Astrocyte (in vitro differentiated cells and primary cell): Measurements from ENCODE around the gene ERBB2. TPM values are rescaled to one million over a fixed set of nuclear protein-coding genes. Genes with fewer than 3 reads are reported as not detected.

ENCODE experiments used
- DNase-seq: peaks from one replicate; pipeline ENCODE4 v3.0.0-alpha.2; 2010; ENCODE audit warnings: low read depth
- FAIRE-seq: peaks from 2 replicates; lab custom pipeline; 2011; peaks lifted over from hg19 to GRCh38; lab: Jason Lieb, UNC
- H2AFZ ChIP-seq: 2 replicates; pipeline ENCODE4 v1.6.0; 2012; ENCODE audit warnings: low read depth, low read length, inconsistent platforms
- H3K27ac ChIP-seq: 2 replicates; pipeline ENCODE4 v1.5.1; 2011; ENCODE audit warnings: low read depth, low read length, inconsistent platforms
- H3K27me3 ChIP-seq: 2 replicates; pipeline ENCODE4 v1.6.0; 2011; ENCODE audit warnings: low read length, inconsistent platforms; ENCODE audit not compliant: insufficient read depth
- H3K36me3 ChIP-seq: 2 replicates; pipeline ENCODE4 v1.5.1; 2011; ENCODE audit warnings: low read length, inconsistent platforms; ENCODE audit not compliant: insufficient read depth
- H3K4me1 ChIP-seq: 2 replicates; pipeline ENCODE4 v1.5.1; 2011; ENCODE audit warnings: low read length, inconsistent platforms; ENCODE audit not compliant: insufficient read depth
- H3K4me2 ChIP-seq: 2 replicates; pipeline ENCODE4 v1.6.0; 2012; ENCODE audit warnings: low read length, inconsistent platforms
- H3K4me3 ChIP-seq: 2 replicates; pipeline ENCODE4 v1.5.1; 2011; ENCODE audit warnings: low read depth, mild to moderate bottlenecking, low read length, inconsistent platforms; ENCODE audit not compliant: insufficient read depth
- H3K79me2 ChIP-seq: 2 replicates; pipeline ENCODE4 v1.6.0; 2012; ENCODE audit warnings: mild to moderate bottlenecking, low read length, inconsistent platforms; ENCODE audit not compliant: insufficient read depth
- H3K9ac ChIP-seq: 2 replicates; pipeline ENCODE4 v1.6.0; 2012; ENCODE audit warnings: mild to moderate bottlenecking, low read length, inconsistent platforms
- H3K9me3 ChIP-seq: 2 replicates; pipeline ENCODE4 v1.5.1; 2012; ENCODE audit warnings: low read depth, mild to moderate bottlenecking, low read length, inconsistent platforms; ENCODE audit not compliant: insufficient read depth
- H4K20me1 ChIP-seq: 2 replicates; pipeline ENCODE4 v1.6.0; 2012; ENCODE audit warnings: low read length, inconsistent platforms; ENCODE audit not compliant: insufficient read depth
- H3K27ac Mint-ChIP-seq: one replicate; pipeline ENCODE4 v1.8.0; 2021; ENCODE audit warnings: mild to moderate bottlenecking, mixed read lengths; ENCODE audit not compliant: unreplicated experiment
- H3K27me3 Mint-ChIP-seq: one replicate; pipeline ENCODE4 v1.8.0; 2021; ENCODE audit warnings: low read depth, mixed read lengths; ENCODE audit not compliant: unreplicated experiment
- H3K36me3 Mint-ChIP-seq: one replicate; pipeline ENCODE4 v1.8.0; 2021; ENCODE audit warnings: low read depth, mixed read lengths; ENCODE audit not compliant: unreplicated experiment
- H3K4me1 Mint-ChIP-seq: one replicate; pipeline ENCODE4 v1.8.0; 2021; ENCODE audit warnings: low read depth, mixed read lengths; ENCODE audit not compliant: unreplicated experiment
- H3K4me3 Mint-ChIP-seq: one replicate; pipeline ENCODE4 v1.8.0; 2021; ENCODE audit warnings: mild to moderate bottlenecking, moderate library complexity, mixed read lengths; ENCODE audit not compliant: unreplicated experiment
- H3K9me3 Mint-ChIP-seq: one replicate; pipeline ENCODE4 v1.8.0; 2021; ENCODE audit warnings: mild to moderate bottlenecking, mixed read lengths; ENCODE audit not compliant: unreplicated experiment
- CTCF ChIP-seq: IDR thresholded peaks from 2 replicates; pipeline ENCODE4 v1.5.1; 2011; ENCODE audit warnings: low read depth, mild to moderate bottlenecking, inconsistent platforms, low read length, moderate library complexity; ENCODE audit not compliant: insufficient read depth
- EZH2 ChIP-seq: IDR thresholded peaks from 2 replicates; pipeline ENCODE4 v1.6.1; 2012; ENCODE audit warnings: mild to moderate bottlenecking, low read length, inconsistent platforms; ENCODE audit not compliant: insufficient read depth
- total RNA-seq: library from RNA; stranded (reverse); gene quantifications from 2 replicates; pipeline ENCODE4 v1.2.1, GENCODE V29; 2021

Gene ERBB2
- total RNA-seq, 1 donor from 2014 or later = 64.0 TPM

GRCh38 chr17:39730095-39730921 is 30.4 kb downstream of the ERBB2 start, which contains the start of gene MIEN1:
TSS of gene MIEN1 (minus strand) at chr17:39730532. CDS start at chr17:39730495, 37 bp downstream.
- Histone ChIP-seq H4K20me1 (peaks cover 8% of the 10 kb centered on the region), H3K4me1 (peaks cover 5% of the 10 kb centered on the region), H3K4me3 (peak within 1 kb of the TSS; percentile 74), H3K27ac (peak within 1 kb of the TSS; percentile 67), H3K79me2 (no peaks in the 10 kb centered on the region), H3K36me3 (no peaks in the 10 kb centered on the region), H3K27me3 (no peaks in the 10 kb centered on the region), H3K4me2 (peak within 1 kb of the TSS; percentile 92), H3K9me3 (no peaks in the 10 kb centered on the region), H2AFZ (peak within 1 kb of the TSS; percentile 75), H3K9ac (peak within 1 kb of the TSS; percentile 85)
- H3K4me3 Mint-ChIP-seq = peak within 1 kb of the TSS; percentile 92
- no peaks in the 10 kb centered on the region for H3K9me3 Mint-ChIP-seq
- DNase-seq (peak; percentile 30), FAIRE-seq (no peak)
- H3K36me3 Mint-ChIP-seq = peaks cover 4% of the 10 kb centered on the region
- TF ChIP-seq EZH2 (no peak), CTCF (peak; percentile 42)
- H3K27me3 Mint-ChIP-seq = no peaks in the 10 kb centered on the region
- no peaks in the 10 kb centered on the region for H3K4me1 Mint-ChIP-seq
- H3K27ac Mint-ChIP-seq = peak within 1 kb of the TSS; percentile 68

GRCh38 chr17:39732586-39732985 is 32.7 kb downstream of the ERBB2 start:
- Mint-ChIP-seq H3K27me3 (peaks cover 10% of the 10 kb centered on the region), H3K9me3 (no peaks in the 10 kb centered on the region), H3K27ac (no peak overlapping the region), H3K36me3 (peaks cover 4% of the 10 kb centered on the region), H3K4me3 (peak overlapping the region; percentile 67), H3K4me1 (peaks cover 2% of the 10 kb centered on the region)
- peaks cover 5% of the 10 kb centered on the region for H3K4me1 ChIP-seq
- no peak overlapping the region for H2AFZ ChIP-seq
- H3K4me2 ChIP-seq = no peak overlapping the region
- H3K27ac ChIP-seq = no peak overlapping the region
- H3K9me3 ChIP-seq = no peaks in the 10 kb centered on the region
- H3K79me2 ChIP-seq = no peaks in the 10 kb centered on the region
- DNase-seq (no peak), FAIRE-seq (no peak)
- no peaks in the 10 kb centered on the region for H3K27me3 ChIP-seq
- no peak overlapping the region for H3K4me3 ChIP-seq
- H4K20me1 ChIP-seq = peaks cover 8% of the 10 kb centered on the region
- no peak for TF ChIP-seq EZH2
- TF ChIP-seq CTCF = no peak
- H3K36me3 ChIP-seq = no peaks in the 10 kb centered on the region
- H3K9ac ChIP-seq = no peak overlapping the region

GRCh38 chr17:39735882-39736281 is 36.0 kb downstream of the ERBB2 start:
- no peak overlapping the region for H3K27ac Mint-ChIP-seq
- no peaks in the 10 kb centered on the region for H3K79me2 ChIP-seq
- no peak for FAIRE-seq
- no peak overlapping the region for H3K4me3 ChIP-seq
- no peak for DNase-seq
- H3K36me3 ChIP-seq = no peaks in the 10 kb centered on the region
- peaks cover 13% of the 10 kb centered on the region for H3K4me1 Mint-ChIP-seq
- no peaks in the 10 kb centered on the region for H3K9me3 Mint-ChIP-seq
- no peak overlapping the region for H3K27ac ChIP-seq
- peaks cover 10% of the 10 kb centered on the region for H3K27me3 Mint-ChIP-seq
- no peaks in the 10 kb centered on the region for H4K20me1 ChIP-seq
- no peak overlapping the region for H3K4me3 Mint-ChIP-seq
- peaks cover 9% of the 10 kb centered on the region for H3K27me3 ChIP-seq
- H2AFZ ChIP-seq = no peak overlapping the region
- H3K9me3 ChIP-seq = no peaks in the 10 kb centered on the region
- peaks cover 4% of the 10 kb centered on the region for H3K36me3 Mint-ChIP-seq
- no peak overlapping the region for H3K4me2 ChIP-seq
- H3K9ac ChIP-seq = no peak overlapping the region
- TF ChIP-seq EZH2 = no peak
- no peak for TF ChIP-seq CTCF
- peaks cover 19% of the 10 kb centered on the region for H3K4me1 ChIP-seq
